ENCODE data around the gene ARHGAP21. TPM values are rescaled to one million over a fixed set of nuclear protein-coding genes. Genes with fewer than 3 reads are reported as not detected.

Gene ARHGAP21
- total and polyA plus RNA-seq, 9 of the 15 experiments (the other 6 are each of a cell fraction or from before 2014, with no cell fraction given) = 13.6 to 145 (median 60.8) TPM

DNA sequence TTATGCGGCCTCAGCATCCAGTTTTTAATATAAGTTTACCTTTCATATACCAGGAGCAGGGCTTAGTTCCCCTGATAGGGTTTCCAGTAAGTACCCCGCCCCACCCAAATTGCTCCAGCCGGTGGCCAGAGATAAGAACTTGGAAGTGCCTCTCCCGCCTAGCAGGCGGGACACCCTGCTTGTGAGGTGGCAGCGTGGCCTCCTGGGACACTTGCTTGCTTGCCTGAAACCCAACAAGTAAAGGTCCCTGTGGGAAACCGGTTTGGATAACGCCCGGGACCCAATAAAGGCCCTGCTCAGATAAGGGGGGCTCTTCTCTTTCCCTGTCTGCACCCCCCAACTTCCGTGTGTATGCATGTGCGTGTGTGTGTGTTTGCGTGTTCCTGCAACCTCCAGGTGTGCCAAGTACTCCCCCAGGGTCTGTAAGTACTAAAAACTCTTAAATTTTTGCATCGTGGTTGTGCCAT is 154.3 kb downstream of the ARHGAP21 start (continued):
- TF ChIP-seq, protein P1, sequence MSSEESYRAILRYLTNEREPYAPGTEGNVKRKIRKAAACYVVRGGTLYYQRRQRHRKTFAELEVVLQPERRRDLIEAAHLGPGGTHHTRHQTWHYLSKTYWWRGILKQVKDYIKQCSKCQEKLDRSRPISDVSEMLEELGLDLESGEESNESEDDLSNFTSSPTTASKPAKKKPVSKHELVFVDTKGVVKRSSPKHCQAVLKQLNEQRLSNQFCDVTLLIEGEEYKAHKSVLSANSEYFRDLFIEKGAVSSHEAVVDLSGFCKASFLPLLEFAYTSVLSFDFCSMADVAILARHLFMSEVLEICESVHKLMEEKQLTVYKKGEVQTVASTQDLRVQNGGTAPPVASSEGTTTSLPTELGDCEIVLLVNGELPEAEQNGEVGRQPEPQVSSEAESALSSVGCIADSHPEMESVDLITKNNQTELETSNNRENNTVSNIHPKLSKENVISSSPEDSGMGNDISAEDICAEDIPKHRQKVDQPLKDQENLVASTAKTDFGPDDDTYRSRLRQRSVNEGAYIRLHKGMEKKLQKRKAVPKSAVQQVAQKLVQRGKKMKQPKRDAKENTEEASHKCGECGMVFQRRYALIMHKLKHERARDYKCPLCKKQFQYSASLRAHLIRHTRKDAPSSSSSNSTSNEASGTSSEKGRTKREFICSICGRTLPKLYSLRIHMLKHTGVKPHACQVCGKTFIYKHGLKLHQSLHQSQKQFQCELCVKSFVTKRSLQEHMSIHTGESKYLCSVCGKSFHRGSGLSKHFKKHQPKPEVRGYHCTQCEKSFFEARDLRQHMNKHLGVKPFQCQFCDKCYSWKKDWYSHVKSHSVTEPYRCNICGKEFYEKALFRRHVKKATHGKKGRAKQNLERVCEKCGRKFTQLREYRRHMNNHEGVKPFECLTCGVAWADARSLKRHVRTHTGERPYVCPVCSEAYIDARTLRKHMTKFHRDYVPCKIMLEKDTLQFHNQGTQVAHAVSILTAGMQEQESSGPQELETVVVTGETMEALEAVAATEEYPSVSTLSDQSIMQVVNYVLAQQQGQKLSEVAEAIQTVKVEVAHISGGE (CRISPR knock-in tag; IDR thresholded peaks at IDR 0.05) = peak in 1 of 3 experiments; percentile 56; a peak in 2 of 6 replicates
- TF ChIP-seq WHSC1 (IDR thresholded peaks at IDR 0.05; ENCODE audit: low read length) (no peak), LARP7 (IDR thresholded peaks at IDR 0.05) (no peak), NR3C1 (CRISPR knock-in tag; IDR thresholded peaks at IDR 0.05) (no peak), GABPB1 (CRISPR knock-in tag; IDR thresholded peaks at IDR 0.05) (no peak), PCBP1 (IDR thresholded peaks at IDR 0.05; ENCODE audit: low read depth, low read length, poor library complexity, severe bottlenecking) (no peak), ZNF507 (tag; conservative IDR thresholded peaks at IDR 0.05) (no peak), HSF4 (CRISPR knock-in tag; IDR thresholded peaks at IDR 0.05; ENCODE audit: borderline replicate concordance) (no peak), SUPT5H (IDR thresholded peaks at IDR 0.05) (peak; percentile 16; the same call in 1 of the 2 replicates), NRF1 (conservative IDR thresholded peaks at IDR 0.05 in 1 of 2, IDR thresholded peaks at IDR 0.05 in 1 of 2) (peak in 1 of 2 experiments; percentile 13; a peak in 1 of 4 replicates), FOXM1 (IDR thresholded peaks at IDR 0.05; ENCODE audit: low read depth) (peak; percentile 86), FOXM1 (CRISPR knock-in tag; IDR thresholded peaks at IDR 0.05; ENCODE audit: low read depth) (no peak), SAFB (IDR thresholded peaks at IDR 0.05; ENCODE audit: borderline replicate concordance, low read depth, low read length) (no peak)
- TF ChIP-seq, protein P2, sequence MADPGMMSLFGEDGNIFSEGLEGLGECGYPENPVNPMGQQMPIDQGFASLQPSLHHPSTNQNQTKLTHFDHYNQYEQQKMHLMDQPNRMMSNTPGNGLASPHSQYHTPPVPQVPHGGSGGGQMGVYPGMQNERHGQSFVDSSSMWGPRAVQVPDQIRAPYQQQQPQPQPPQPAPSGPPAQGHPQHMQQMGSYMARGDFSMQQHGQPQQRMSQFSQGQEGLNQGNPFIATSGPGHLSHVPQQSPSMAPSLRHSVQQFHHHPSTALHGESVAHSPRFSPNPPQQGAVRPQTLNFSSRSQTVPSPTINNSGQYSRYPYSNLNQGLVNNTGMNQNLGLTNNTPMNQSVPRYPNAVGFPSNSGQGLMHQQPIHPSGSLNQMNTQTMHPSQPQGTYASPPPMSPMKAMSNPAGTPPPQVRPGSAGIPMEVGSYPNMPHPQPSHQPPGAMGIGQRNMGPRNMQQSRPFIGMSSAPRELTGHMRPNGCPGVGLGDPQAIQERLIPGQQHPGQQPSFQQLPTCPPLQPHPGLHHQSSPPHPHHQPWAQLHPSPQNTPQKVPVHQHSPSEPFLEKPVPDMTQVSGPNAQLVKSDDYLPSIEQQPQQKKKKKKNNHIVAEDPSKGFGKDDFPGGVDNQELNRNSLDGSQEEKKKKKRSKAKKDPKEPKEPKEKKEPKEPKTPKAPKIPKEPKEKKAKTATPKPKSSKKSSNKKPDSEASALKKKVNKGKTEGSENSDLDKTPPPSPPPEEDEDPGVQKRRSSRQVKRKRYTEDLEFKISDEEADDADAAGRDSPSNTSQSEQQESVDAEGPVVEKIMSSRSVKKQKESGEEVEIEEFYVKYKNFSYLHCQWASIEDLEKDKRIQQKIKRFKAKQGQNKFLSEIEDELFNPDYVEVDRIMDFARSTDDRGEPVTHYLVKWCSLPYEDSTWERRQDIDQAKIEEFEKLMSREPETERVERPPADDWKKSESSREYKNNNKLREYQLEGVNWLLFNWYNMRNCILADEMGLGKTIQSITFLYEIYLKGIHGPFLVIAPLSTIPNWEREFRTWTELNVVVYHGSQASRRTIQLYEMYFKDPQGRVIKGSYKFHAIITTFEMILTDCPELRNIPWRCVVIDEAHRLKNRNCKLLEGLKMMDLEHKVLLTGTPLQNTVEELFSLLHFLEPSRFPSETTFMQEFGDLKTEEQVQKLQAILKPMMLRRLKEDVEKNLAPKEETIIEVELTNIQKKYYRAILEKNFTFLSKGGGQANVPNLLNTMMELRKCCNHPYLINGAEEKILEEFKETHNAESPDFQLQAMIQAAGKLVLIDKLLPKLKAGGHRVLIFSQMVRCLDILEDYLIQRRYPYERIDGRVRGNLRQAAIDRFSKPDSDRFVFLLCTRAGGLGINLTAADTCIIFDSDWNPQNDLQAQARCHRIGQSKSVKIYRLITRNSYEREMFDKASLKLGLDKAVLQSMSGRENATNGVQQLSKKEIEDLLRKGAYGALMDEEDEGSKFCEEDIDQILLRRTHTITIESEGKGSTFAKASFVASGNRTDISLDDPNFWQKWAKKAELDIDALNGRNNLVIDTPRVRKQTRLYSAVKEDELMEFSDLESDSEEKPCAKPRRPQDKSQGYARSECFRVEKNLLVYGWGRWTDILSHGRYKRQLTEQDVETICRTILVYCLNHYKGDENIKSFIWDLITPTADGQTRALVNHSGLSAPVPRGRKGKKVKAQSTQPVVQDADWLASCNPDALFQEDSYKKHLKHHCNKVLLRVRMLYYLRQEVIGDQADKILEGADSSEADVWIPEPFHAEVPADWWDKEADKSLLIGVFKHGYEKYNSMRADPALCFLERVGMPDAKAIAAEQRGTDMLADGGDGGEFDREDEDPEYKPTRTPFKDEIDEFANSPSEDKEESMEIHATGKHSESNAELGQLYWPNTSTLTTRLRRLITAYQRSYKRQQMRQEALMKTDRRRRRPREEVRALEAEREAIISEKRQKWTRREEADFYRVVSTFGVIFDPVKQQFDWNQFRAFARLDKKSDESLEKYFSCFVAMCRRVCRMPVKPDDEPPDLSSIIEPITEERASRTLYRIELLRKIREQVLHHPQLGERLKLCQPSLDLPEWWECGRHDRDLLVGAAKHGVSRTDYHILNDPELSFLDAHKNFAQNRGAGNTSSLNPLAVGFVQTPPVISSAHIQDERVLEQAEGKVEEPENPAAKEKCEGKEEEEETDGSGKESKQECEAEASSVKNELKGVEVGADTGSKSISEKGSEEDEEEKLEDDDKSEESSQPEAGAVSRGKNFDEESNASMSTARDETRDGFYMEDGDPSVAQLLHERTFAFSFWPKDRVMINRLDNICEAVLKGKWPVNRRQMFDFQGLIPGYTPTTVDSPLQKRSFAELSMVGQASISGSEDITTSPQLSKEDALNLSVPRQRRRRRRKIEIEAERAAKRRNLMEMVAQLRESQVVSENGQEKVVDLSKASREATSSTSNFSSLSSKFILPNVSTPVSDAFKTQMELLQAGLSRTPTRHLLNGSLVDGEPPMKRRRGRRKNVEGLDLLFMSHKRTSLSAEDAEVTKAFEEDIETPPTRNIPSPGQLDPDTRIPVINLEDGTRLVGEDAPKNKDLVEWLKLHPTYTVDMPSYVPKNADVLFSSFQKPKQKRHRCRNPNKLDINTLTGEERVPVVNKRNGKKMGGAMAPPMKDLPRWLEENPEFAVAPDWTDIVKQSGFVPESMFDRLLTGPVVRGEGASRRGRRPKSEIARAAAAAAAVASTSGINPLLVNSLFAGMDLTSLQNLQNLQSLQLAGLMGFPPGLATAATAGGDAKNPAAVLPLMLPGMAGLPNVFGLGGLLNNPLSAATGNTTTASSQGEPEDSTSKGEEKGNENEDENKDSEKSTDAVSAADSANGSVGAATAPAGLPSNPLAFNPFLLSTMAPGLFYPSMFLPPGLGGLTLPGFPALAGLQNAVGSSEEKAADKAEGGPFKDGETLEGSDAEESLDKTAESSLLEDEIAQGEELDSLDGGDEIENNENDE (IDR thresholded peaks at IDR 0.05; ENCODE audit: low read depth, low read length) = no peak
